ENCODE measurements around the gene GRIA3. TPM values are rescaled to one million over a fixed set of nuclear protein-coding genes. Genes with fewer than 3 reads are reported as not detected.

Gene GRIA3
- total RNA-seq, 1 donor from 2014 or later: under 0.01 TPM

DNA sequence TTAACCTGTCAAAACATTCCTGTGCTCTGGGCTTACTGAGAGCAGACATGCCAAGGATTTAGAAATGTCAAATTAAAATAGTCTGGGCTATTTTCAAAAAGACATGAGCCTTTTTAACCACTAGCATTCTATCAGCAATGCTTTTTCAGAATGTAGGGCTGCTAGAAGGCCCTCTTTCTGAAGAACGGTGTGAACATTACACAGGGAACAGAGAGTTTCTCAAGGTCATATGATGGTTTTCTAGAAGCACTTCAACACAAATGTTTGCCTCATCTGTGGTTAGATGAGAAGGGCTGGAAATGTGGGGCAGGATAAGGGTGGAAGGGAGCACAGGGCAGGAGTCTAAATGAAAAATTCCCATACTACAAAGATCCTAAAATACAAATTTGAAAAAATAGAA lies 39.3 kb downstream of the GRIA3 start:
- no peak overlapping the region for H3K4me3 ChIP-seq (ENCODE audit: low read depth, low read length)
- TF ChIP-seq, protein P1, sequence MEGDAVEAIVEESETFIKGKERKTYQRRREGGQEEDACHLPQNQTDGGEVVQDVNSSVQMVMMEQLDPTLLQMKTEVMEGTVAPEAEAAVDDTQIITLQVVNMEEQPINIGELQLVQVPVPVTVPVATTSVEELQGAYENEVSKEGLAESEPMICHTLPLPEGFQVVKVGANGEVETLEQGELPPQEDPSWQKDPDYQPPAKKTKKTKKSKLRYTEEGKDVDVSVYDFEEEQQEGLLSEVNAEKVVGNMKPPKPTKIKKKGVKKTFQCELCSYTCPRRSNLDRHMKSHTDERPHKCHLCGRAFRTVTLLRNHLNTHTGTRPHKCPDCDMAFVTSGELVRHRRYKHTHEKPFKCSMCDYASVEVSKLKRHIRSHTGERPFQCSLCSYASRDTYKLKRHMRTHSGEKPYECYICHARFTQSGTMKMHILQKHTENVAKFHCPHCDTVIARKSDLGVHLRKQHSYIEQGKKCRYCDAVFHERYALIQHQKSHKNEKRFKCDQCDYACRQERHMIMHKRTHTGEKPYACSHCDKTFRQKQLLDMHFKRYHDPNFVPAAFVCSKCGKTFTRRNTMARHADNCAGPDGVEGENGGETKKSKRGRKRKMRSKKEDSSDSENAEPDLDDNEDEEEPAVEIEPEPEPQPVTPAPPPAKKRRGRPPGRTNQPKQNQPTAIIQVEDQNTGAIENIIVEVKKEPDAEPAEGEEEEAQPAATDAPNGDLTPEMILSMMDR (conservative IDR thresholded peaks at IDR 0.05; ENCODE audit: low read depth, low read length): no peak
- no peak for DNase-seq (ENCODE audit: low read depth)

DNA sequence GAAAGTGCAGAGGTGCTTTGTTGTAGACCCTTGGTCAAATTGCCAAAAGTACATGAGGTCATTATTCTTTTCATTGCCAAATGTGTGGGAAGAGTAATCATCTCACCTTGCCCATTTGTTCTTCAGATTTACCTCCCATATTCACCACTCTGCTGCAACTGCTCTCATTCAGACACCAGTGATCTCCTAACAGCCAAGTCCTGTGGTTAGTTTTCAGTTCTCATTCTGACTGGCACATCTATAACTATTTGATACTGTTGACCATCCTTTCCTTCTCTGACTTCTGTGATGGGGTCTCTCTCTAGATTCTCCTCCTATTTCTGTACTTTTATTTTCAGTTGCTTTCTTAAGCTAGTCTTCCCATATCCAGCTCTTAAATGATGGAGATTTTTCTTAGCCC lies 39.8 kb downstream of the GRIA3 start:
- H3K4me3 ChIP-seq (ENCODE audit: low read depth, low read length): no peak overlapping the region
- TF ChIP-seq, protein P1 (conservative IDR thresholded peaks at IDR 0.05; ENCODE audit: low read depth, low read length): no peak
- DNase-seq (ENCODE audit: low read depth): no peak

DNA sequence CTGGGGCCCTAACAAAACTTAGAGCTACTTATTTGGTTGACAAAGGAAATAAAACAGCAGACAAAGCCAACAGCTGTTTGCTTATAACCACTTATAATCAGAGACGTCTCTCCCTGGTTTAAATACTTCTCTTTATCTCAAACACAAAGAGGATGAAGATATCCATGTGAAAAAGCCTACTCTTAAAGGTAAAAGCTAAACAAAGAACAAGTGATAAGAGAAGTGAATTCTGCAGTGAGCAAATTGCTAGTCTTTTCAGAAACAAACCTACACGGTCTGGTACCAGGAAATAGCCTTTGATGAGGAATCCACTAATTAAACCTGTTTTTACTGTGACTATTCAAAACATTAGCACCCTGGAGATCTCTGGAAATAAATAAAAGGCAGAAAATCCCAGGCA lies 46.7 kb downstream of the GRIA3 start:
- TF ChIP-seq, protein P1 (conservative IDR thresholded peaks at IDR 0.05; ENCODE audit: low read depth, low read length): no peak
- H3K4me3 ChIP-seq (ENCODE audit: low read depth, low read length): no peak overlapping the region
- DNase-seq (ENCODE audit: low read depth): no peak

DNA sequence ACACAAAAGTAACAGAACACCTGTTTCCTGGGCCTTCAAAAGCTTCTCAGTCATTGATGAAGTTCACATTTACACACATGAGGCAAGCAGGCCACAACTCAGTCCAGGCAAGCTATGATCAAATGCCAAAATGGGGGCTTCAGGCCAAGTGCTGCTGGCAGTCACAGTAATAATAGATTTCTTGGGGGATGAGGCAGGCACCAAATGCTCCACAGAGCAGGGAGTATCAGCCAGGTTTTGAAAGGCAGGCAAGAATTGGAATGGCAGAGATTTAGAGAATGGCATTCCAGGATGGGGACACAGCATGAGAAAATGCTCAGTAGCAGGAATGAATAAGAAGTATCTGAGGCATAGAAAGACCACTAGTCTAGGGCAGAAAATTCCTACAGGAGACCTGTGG lies 52.8 kb downstream of the GRIA3 start:
- no peak for DNase-seq (ENCODE audit: low read depth)
- TF ChIP-seq, protein P1 (conservative IDR thresholded peaks at IDR 0.05; ENCODE audit: low read depth, low read length): no peak
- H3K4me3 ChIP-seq (ENCODE audit: low read depth, low read length): no peak overlapping the region

DNA sequence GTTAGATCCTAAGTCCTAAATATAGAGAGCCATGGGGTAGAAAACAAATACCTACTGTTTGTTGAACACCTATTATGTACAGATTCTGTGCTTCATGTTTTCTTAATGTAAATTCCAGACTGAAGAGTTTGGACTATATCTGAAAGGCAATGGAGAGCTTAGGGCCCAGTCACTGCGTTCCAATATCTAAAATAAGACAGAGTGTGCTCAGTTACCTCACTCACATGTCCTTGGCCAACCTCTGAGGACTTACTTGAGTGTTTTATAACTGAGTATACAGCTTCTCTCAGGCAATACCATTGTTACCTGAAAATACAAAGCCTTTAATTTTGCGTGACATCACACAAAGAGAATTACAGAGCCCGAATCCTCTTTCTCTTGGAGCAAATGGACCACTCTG lies 53.2 kb downstream of the GRIA3 start:
- no peak overlapping the region for H3K4me3 ChIP-seq (ENCODE audit: low read depth, low read length)
- no peak for DNase-seq (ENCODE audit: low read depth)
- TF ChIP-seq, protein P1 (conservative IDR thresholded peaks at IDR 0.05; ENCODE audit: low read depth, low read length): no peak

DNA sequence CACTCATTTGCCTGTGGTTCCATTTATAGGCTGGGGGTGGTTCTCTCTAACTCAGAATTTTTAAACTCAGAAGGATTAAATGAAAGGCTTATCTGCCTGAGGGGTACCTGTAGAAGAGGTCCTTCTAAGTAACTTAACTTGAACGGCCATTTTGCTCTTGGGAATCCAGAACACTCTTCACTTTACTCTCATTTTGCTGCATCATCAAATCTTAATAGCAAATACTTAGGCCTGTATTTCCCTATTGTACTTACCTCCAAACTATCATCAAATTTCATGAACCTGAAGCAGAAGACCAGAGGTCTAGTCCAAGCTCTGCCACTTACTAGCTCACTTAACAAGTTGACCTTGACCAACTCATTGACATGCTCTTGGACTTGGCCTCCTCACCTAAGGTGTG lies 70.4 kb downstream of the GRIA3 start:
- TF ChIP-seq, protein P1 (conservative IDR thresholded peaks at IDR 0.05; ENCODE audit: low read depth, low read length): no peak
- H3K4me3 ChIP-seq (ENCODE audit: low read depth, low read length): no peak overlapping the region
- no peak for DNase-seq (ENCODE audit: low read depth)

DNA sequence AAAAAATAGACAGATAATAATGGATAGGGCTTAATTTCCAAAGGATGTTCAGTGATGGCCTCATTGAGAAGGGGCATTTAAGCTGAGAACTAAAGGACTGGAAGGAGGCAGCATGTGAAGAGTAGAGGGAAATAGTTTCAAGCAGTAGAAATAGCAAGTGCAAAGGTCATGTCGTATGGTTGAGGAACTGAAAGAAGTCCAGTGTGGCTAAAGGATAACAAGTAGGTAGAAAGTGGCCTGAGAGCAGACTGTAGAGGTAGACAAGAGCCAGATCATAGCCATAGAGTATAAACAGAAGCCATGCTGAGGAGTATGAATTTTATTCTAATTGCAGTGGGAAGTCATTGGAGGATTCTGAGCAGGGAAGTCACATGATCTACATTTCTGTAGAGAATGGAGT lies 72.3 kb downstream of the GRIA3 start:
- DNase-seq (ENCODE audit: low read depth): no peak
- TF ChIP-seq, protein P1 (conservative IDR thresholded peaks at IDR 0.05; ENCODE audit: low read depth, low read length): no peak

More for the DNA sequence above, 72.3 kb downstream of the GRIA3 start:
- H3K4me3 ChIP-seq (ENCODE audit: low read depth, low read length): no peak overlapping the region

All from epithelial cell of proximal tubule (primary cell).